Tibial artery (tissue), 4 donors: ENCODE measurements around the gene DHX8.
"Not testable (repeated sequence)": the region's sequence is repeated elsewhere in the genome, so short reads cannot be mapped to it uniquely, and the experiment has no call there.

Experiments used
- DNase-seq, 2 donors: peaks; one replicate each; pipeline ENCODE4 v3.0.0-alpha.2; 2019
- H3K27ac ChIP-seq, 2 donors: fragments of 200-600 bp; sonication (generic) in 1 of 2; 1 replicate in 1 of 2; 2 replicates in 1 of 2; pipeline ENCODE4 v1.5.1; 2018 to 2019; ENCODE audit warnings: mild to moderate bottlenecking in 1 of 2
- H3K27me3 ChIP-seq, 2 donors: fragments of 200-600 bp; sonication (generic) in 1 of 2; one replicate each; pipeline versions ENCODE4 v1.5.1 to v1.6.0; 2016 to 2019
- H3K36me3 ChIP-seq, 3 donors: fragments of 200-600 bp; sonication (generic) in 2 of 3; one replicate each; pipeline ENCODE4 v1.5.1; 2016 to 2019; ENCODE audit warnings: mild to moderate bottlenecking in 2 of 3
- H3K4me1 ChIP-seq, 4 donors: fragments of 200-600 bp; sonication (generic) in 2 of 4; 1 replicate in 3 of 4; 2 replicates in 1 of 4; pipeline ENCODE4 v1.5.1; 2016 to 2019
- H3K4me3 ChIP-seq, 2 donors: fragments of 200-600 bp; sonication (generic) in 1 of 2; 1 replicate in 1 of 2; 2 replicates in 1 of 2; pipeline ENCODE4 v1.5.1; 2018 to 2019; ENCODE audit warnings: mild to moderate bottlenecking in 2 of 2
- H3K9me3 ChIP-seq, 3 donors: fragments of 200-600 bp; sonication (generic) in 1 of 3; one replicate each; pipeline ENCODE4 v1.5.1; 2016 to 2019
- intact Hi-C: fragments of 100-400 bp; cut with DNase I; formaldehyde crosslinking; loops from one replicate; pipeline ENCODE4 v1.15.0; 2023; ENCODE audit warnings: low total_unique reads
- TF ChIP-seq, protein P1 (sequence below), 2 experiments: fragments of 200-600 bp in 1 of 2; fragments of 450-650 bp in 1 of 2; IDR thresholded peaks; one replicate each; pipeline ENCODE4 v1.5.1; 2017 to 2019; ENCODE audit warnings: antibody characterized with exemption in 2 of 2, mild to moderate bottlenecking in 1 of 2, moderate library complexity in 1 of 2

The DHX8 gene

DNA sequence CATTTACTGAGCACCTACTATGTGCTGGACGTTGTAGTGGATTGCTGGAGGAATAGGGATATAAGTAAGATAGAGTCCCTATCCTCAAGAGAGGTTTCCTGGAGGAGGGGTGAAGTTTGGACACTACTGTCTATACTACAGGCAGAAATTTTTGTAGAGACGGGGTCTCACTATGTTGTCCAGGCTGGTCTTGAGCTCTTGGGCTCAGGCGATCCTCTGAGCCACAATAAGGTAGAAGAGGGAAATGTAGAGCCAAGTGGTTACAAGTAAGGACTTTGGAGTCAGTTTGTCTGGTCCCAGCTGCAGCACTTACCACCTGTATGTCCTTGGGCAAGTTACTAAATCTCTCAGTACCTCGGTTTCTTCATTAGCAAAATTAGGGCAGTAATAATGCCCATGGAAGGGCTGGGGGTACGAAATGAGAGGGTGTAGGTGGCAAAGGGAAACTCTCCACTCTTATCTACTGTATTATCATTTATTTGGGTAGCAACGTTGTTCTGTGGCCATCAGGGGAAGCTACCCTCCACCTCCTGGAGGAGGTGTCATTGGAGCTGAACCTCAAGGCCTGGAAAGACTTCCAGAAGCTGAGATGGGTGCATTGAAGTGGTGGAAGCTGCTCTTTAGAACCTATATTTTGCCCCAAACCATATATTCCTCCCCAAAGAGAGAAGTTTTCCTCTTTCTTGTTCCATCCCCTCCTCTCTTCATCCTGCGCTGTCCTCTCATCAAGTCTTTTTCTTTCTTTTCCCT is 34.9 kb upstream of the DHX8 start:
- Histone ChIP-seq H3K36me3 (no peaks in the 10 kb centered on the region), H3K27me3 (no peaks in the 10 kb centered on the region), H3K27ac (peak overlapping the region; percentile 12 to 49), H3K4me3 (no peak overlapping the region), H3K9me3 (no peaks in the 10 kb centered on the region), H3K4me1 (peaks cover 0 to 17% (median 11%) of the 10 kb centered on the region in 4 donors)
- TF ChIP-seq, protein P1, sequence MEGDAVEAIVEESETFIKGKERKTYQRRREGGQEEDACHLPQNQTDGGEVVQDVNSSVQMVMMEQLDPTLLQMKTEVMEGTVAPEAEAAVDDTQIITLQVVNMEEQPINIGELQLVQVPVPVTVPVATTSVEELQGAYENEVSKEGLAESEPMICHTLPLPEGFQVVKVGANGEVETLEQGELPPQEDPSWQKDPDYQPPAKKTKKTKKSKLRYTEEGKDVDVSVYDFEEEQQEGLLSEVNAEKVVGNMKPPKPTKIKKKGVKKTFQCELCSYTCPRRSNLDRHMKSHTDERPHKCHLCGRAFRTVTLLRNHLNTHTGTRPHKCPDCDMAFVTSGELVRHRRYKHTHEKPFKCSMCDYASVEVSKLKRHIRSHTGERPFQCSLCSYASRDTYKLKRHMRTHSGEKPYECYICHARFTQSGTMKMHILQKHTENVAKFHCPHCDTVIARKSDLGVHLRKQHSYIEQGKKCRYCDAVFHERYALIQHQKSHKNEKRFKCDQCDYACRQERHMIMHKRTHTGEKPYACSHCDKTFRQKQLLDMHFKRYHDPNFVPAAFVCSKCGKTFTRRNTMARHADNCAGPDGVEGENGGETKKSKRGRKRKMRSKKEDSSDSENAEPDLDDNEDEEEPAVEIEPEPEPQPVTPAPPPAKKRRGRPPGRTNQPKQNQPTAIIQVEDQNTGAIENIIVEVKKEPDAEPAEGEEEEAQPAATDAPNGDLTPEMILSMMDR (IDR thresholded peaks at IDR 0.05) = no peak
- DNase-seq = no peak
- intact Hi-C loops = no loop called here

DNA sequence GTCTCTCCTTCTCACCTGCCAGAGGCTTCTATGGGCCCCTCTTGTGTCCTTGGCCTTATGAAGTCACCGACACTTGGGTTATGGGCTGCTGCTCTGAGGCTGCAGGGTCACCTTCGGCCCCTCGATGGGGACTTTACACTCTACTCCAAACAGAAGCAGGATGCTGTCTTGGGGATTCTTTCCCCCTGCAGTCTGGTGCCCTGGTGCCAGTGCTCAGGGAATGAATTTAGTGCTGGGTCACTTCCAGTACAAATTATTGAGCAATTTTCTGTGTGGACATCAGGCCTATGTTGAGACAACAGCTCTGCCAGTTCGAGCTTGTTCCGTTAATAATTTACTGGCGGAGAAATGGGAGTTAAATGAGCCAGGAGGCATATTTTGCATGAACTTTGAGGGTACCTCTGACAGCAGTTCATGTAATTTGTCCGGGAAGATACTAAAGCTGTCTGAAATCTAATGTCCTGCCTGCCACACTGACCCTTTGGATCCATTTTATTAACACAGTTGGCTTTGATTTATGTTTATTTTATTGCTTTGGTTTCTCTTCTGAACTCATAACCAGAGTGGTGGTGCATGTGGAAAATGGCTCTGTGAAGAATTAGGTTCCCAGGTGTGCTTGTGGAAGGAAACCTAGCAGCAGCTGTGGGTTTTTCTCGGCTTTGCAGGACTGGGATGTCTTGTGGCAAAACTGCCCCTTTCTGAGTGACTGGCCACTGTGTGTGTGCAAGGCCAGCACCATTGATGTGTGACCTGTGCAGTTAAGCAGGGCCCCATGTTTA is 34.1 kb upstream of the DHX8 start:
- TF ChIP-seq, protein P1 (IDR thresholded peaks at IDR 0.05) = no peak
- no peak for DNase-seq
- Histone ChIP-seq H3K4me1 (peaks cover 0 to 17% (median 11%) of the 10 kb centered on the region in 4 donors), H3K27me3 (no peaks in the 10 kb centered on the region), H3K9me3 (no peaks in the 10 kb centered on the region), H3K4me3 (no peak overlapping the region), H3K27ac (peak overlapping the region; percentile 49 to 52), H3K36me3 (no peaks in the 10 kb centered on the region)
- intact Hi-C loops = no loop called here

DNA sequence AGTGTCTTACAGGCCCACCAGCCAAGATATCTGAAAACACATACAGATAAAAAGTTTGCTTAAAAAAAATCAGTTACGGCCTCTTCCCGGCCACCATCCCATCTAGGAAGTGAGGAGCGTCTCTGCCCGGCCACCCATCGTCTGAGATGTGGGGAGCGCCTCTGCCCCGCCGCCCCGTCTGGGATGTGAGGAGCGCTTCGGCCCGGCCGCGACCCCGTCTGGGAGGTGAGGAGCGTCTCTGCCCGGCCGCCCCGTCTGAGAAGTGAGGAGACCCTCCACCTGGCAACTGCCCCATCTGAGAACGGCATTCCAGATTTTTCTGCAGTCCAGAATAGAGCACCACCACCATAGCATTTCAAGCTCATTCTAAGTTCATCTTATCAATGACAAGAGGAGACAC is 33.0 kb upstream of the DHX8 start:
- H3K9me3 ChIP-seq, H3K4me3 ChIP-seq, H3K27me3 ChIP-seq, DNase-seq, H3K27ac ChIP-seq, intact Hi-C loops, H3K36me3 ChIP-seq: not testable (repeated sequence)
- peaks cover 0 to 17% (median 11%) of the 10 kb centered on the region in 4 donors for H3K4me1 ChIP-seq

DNA sequence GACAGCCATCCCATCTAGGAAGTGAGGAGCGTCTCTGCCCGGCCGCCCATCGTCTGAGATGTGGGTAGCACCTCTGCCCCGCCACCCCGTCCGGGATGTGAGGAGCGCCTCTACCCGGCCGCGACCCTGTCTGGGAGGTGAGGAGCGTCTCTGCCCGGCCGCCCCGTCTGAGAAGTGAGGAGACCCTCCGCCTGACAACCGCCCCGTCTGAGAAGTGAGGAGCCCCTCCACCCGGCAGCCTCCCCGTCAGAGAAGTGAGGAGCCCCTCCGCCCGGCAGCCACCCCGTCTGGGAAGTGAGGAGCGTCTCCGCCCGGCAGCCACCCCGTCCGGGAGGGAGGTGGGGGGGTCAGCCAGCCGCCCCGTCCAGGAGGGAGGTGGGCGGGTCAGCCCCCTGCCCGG is 32.0 kb upstream of the DHX8 start:
- H3K9me3 ChIP-seq, H3K4me3 ChIP-seq, intact Hi-C loops: not testable (repeated sequence)

DNA sequence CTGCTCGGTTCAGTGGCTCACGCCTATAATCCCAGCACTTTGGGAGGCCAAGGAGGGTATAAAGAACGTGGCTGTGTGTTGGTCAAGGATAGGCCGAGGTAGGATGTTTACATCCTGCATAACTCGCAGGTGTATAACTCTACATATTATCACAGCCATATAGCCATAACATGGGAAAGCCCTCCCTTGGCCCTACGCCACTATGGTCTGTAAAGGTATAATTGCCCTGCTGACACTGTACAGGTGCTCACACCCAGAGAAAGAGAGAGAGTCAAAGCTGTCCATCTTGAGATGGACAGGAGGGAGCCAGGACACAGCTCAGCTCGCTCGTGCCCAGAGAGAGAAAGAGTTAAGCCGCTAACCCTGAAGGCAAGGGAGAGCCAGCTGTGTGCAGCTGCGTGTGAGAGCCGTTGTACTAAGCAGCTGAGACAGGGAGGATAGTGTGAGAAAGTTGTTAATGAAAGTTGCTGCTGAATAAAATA is 30.4 kb upstream of the DHX8 start:
- TF ChIP-seq, protein P1 (IDR thresholded peaks at IDR 0.05) = no peak
- Histone ChIP-seq H3K4me3 (no peak overlapping the region), H3K9me3 (no peaks in the 10 kb centered on the region), H3K27me3 (no peaks in the 10 kb centered on the region), H3K36me3 (no peaks in the 10 kb centered on the region), H3K27ac (no peak overlapping the region), H3K4me1 (peaks cover 0 to 17% (median 11%) of the 10 kb centered on the region in 4 donors)
- DNase-seq = no peak
- intact Hi-C loops = no loop called here

More for the DNA sequence above, 32.0 kb upstream of the DHX8 start:
- H3K36me3 ChIP-seq, H3K27me3 ChIP-seq, DNase-seq, H3K27ac ChIP-seq: not testable (repeated sequence)
- peaks cover 0 to 17% (median 11%) of the 10 kb centered on the region in 4 donors for H3K4me1 ChIP-seq

DNA sequence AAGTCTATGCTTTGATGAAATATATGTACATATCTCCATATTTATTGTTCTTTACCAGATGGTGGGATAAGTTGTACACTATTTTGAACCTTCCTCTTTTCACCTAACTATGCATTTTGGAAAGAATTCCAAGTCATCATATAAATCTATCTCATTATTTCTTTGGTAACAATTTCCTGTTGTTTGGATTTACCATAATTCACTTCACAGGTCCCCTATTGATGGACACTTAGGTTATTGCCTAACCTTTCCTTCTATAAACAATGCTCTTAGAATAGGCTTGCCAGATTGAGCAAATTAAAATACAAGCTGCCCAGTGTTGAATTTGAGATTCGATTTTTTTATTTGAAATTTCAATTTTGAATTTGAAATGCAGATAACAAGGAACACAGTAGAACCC is 28.9 kb upstream of the DHX8 start:
- no peak overlapping the region for H3K4me3 ChIP-seq
- no peak overlapping the region for H3K27ac ChIP-seq
- H3K36me3 ChIP-seq = no peaks in the 10 kb centered on the region
- H3K9me3 ChIP-seq = no peaks in the 10 kb centered on the region
- peaks cover 0 to 6% (median 4%) of the 10 kb centered on the region in 4 donors for H3K4me1 ChIP-seq
- H3K27me3 ChIP-seq = no peaks in the 10 kb centered on the region
- intact Hi-C loops = no loop called here
- TF ChIP-seq, protein P1 (IDR thresholded peaks at IDR 0.05) = no peak
- DNase-seq = no peak
